Natural killer cell (primary cell): ENCODE results near the gene WDR36. TPM values are rescaled to one million over a fixed set of nuclear protein-coding genes. Genes with fewer than 3 reads are reported as not detected.

Experiments used
- ATAC-seq, 3 donors: fragments of 150-1000 bp in 2 of 3; fragments of 200-7000 bp in 1 of 3; cut with Tn5 transposase; 1 replicate in 1 of 3; 2 replicates in 2 of 3; pipeline ENCODE4 v1.10.0; 2021; ENCODE audit warnings: mild to moderate bottlenecking in 2 of 3, moderate library complexity in 2 of 3
- DNase-seq, 2 donors: peaks; one replicate each; pipeline versions ENCODE4 v3.0.0 to v3.0.0-alpha.2; 2013 to 2021; ENCODE audit warnings: mixed read lengths in 1 of 2
- H3K27ac ChIP-seq: one replicate; pipeline ENCODE4 v1.5.1; 2013; ENCODE audit warnings: mild to moderate bottlenecking, low read length
- H3K27me3 ChIP-seq: one replicate; pipeline ENCODE4 v1.6.1; 2013; ENCODE audit warnings: low read length; ENCODE audit not compliant: control insufficient read depth, insufficient read depth
- H3K36me3 ChIP-seq: one replicate; pipeline ENCODE4 v1.6.1; 2013; ENCODE audit warnings: low read length; ENCODE audit not compliant: control insufficient read depth, insufficient read depth
- H3K4me1 ChIP-seq: one replicate; pipeline ENCODE4 v1.6.1; 2013; ENCODE audit warnings: low read length; ENCODE audit not compliant: control insufficient read depth, insufficient read depth
- H3K4me3 ChIP-seq: one replicate; pipeline ENCODE4 v1.5.1; 2013; ENCODE audit warnings: low read length
- H3K9me3 ChIP-seq: one replicate; pipeline ENCODE4 v1.6.1; 2013; ENCODE audit warnings: low read length; ENCODE audit not compliant: control insufficient read depth, insufficient read depth
- H3K27ac Mint-ChIP-seq, 2 donors: one replicate each; pipeline ENCODE4 v1.8.0; 2022; ENCODE audit warnings: mild to moderate bottlenecking in 2 of 2, mixed read lengths in 2 of 2, moderate library complexity in 1 of 2
- H3K27me3 Mint-ChIP-seq, 2 donors: one replicate each; pipeline ENCODE4 v1.8.0; 2022; ENCODE audit warnings: low read depth in 2 of 2, mixed read lengths in 2 of 2
- H3K36me3 Mint-ChIP-seq: one replicate; pipeline ENCODE4 v1.8.0; 2022; ENCODE audit warnings: mixed read lengths
- H3K4me1 Mint-ChIP-seq, 2 donors: one replicate each; pipeline ENCODE4 v1.8.0; 2022; ENCODE audit warnings: mixed read lengths in 2 of 2
- H3K4me3 Mint-ChIP-seq: one replicate; pipeline ENCODE4 v1.8.0; 2022; ENCODE audit warnings: mild to moderate bottlenecking, moderate library complexity, mixed read lengths
- H3K9me3 Mint-ChIP-seq, 2 donors: one replicate each; pipeline ENCODE4 v1.8.0; 2022; ENCODE audit warnings: mixed read lengths in 2 of 2
- WGBS: methylation state at CpG from one replicate; pipeline ENCODE4 v1.1.7; 2013; ENCODE audit warnings: missing lambda C conversion rate; ENCODE audit not compliant: insufficient coverage; 5-methylcytosine and 5-hydroxymethylcytosine counted together
- intact Hi-C: fragments of 100-400 bp; cut with micrococcal nuclease; formaldehyde crosslinking; loops from one replicate; pipeline ENCODE4 v1.14.2; 2022
- total RNA-seq, 4 donors: library from RNA; stranded (reverse); fragments of 120-200 nt in 1 of 4; gene quantifications; one replicate each; pipeline versions ENCODE4 v1.2.3 to v1.2.4, GENCODE V29; 2013 to 2022
- TF ChIP-seq, protein P1 (sequence below): fragments of 200-600 bp; IDR thresholded peaks from one replicate; pipeline ENCODE4 v1.8.0; 2022; ENCODE audit warnings: antibody characterized with exemption

The WDR36 gene
- total RNA-seq, 3 donors from 2014 or later (not counting 1 experiment from before 2014, with no cell fraction given): 23.0 to 24.8 (median 23.9) TPM

DNA sequence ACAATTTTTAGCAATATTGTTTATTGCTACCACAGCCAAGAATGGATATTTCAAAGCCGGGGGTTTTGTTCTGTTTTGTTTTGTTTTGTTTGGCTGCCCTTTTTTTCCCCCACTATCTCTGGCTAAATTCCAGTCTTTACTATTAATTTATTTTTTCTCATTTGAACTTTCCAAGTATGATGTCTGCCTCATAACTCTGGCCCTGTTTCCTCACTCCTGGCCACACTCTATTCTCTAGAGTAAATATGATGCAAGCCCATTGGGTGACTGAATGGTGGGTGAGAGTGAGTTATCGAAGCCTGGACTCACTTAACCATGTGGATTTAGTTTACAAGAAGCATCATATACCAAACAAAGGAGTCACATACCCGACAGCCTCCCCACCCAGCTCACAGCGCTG lies 41.9 kb downstream of the WDR36 start:
- H3K4me3 ChIP-seq: no peak overlapping the region
- Mint-ChIP-seq H3K36me3 (no peaks in the 10 kb centered on the region), H3K4me1 (no peaks in the 10 kb centered on the region), H3K9me3 (no peaks in the 10 kb centered on the region), H3K4me3 (no peak overlapping the region), H3K27me3 (peaks cover 2 to 19% of the 10 kb centered on the region in 2 donors), H3K27ac (no peak overlapping the region)
- no peaks in the 10 kb centered on the region for H3K4me1 ChIP-seq
- no peaks in the 10 kb centered on the region for H3K9me3 ChIP-seq
- WGBS: 94% methylated on average over 2 of the region's 4 CpGs
- TF ChIP-seq, protein P1, sequence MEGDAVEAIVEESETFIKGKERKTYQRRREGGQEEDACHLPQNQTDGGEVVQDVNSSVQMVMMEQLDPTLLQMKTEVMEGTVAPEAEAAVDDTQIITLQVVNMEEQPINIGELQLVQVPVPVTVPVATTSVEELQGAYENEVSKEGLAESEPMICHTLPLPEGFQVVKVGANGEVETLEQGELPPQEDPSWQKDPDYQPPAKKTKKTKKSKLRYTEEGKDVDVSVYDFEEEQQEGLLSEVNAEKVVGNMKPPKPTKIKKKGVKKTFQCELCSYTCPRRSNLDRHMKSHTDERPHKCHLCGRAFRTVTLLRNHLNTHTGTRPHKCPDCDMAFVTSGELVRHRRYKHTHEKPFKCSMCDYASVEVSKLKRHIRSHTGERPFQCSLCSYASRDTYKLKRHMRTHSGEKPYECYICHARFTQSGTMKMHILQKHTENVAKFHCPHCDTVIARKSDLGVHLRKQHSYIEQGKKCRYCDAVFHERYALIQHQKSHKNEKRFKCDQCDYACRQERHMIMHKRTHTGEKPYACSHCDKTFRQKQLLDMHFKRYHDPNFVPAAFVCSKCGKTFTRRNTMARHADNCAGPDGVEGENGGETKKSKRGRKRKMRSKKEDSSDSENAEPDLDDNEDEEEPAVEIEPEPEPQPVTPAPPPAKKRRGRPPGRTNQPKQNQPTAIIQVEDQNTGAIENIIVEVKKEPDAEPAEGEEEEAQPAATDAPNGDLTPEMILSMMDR: no peak
- intact Hi-C loops: no loop called here
- no peaks in the 10 kb centered on the region for H3K27me3 ChIP-seq
- no peaks in the 10 kb centered on the region for H3K36me3 ChIP-seq
- H3K27ac ChIP-seq: no peak overlapping the region
- DNase-seq: no peak
- ATAC-seq: no peak

DNA sequence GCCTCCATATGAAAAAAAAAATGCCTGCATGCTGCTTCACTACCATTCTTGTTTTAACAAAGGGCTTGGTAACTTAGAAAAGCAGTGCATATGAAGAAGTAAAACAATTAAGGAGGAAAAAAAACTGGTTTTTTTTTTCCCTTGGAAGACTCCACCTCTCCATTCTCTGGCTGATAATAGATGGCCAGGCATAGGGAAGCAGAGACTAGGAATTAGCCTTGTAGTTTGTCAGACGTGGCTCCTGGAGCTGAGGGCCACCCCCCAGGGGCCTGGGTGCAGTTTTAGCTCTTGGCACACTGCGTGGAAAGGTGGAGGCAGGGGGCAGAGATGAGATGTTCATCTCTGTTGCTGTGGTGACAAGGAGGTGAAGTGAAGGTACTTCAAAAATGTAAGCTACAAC lies 42.7 kb downstream of the WDR36 start:
- DNase-seq: no peak
- intact Hi-C loops: no loop called here

DNA sequence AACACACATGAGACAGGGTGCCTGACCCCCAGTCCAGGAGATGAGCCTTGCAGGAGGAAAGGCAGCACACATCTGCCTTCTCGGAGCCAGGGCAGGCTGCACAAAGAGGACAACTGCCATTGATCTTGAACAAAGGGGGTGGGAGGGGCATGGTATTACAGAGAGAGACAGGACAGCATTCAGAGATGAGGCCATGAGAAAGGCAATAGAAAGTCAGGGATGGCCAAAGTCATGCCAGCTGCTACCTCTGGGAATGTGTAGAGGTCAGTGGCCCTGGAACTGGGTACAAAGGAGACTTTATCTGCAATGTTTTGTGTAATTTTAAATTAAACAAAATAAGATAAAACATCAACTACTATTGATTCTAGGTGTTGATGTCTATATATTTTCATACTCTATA lies 43.2 kb downstream of the WDR36 start:
- Mint-ChIP-seq H3K27ac (no peak overlapping the region), H3K36me3 (no peaks in the 10 kb centered on the region), H3K4me3 (no peak overlapping the region), H3K4me1 (no peaks in the 10 kb centered on the region), H3K9me3 (no peaks in the 10 kb centered on the region), H3K27me3 (peaks cover 2 to 25% of the 10 kb centered on the region in 2 donors)
- 93% methylated on average over 1 of the region's 1 CpG for WGBS
- Histone ChIP-seq H3K9me3 (no peaks in the 10 kb centered on the region), H3K4me3 (no peak overlapping the region), H3K4me1 (no peaks in the 10 kb centered on the region), H3K27me3 (no peaks in the 10 kb centered on the region), H3K27ac (no peak overlapping the region), H3K36me3 (no peaks in the 10 kb centered on the region)
- intact Hi-C loops: no loop called here
- ATAC-seq: no peak
- no peak for DNase-seq
- TF ChIP-seq, protein P1: no peak

More for the DNA sequence above, 42.7 kb downstream of the WDR36 start:
- no peak overlapping the region for H3K4me3 ChIP-seq
- Mint-ChIP-seq H3K27ac (no peak overlapping the region), H3K36me3 (no peaks in the 10 kb centered on the region), H3K4me1 (no peaks in the 10 kb centered on the region), H3K9me3 (no peaks in the 10 kb centered on the region), H3K27me3 (peaks cover 2 to 25% of the 10 kb centered on the region in 2 donors), H3K4me3 (no peak overlapping the region)
- no peaks in the 10 kb centered on the region for H3K9me3 ChIP-seq
- TF ChIP-seq, protein P1: no peak
- no peaks in the 10 kb centered on the region for H3K36me3 ChIP-seq
- H3K4me1 ChIP-seq: no peaks in the 10 kb centered on the region
- WGBS: 81% methylated on average over 2 of the region's 2 CpGs
- no peak overlapping the region for H3K27ac ChIP-seq
- H3K27me3 ChIP-seq: no peaks in the 10 kb centered on the region
- ATAC-seq: no peak

DNA sequence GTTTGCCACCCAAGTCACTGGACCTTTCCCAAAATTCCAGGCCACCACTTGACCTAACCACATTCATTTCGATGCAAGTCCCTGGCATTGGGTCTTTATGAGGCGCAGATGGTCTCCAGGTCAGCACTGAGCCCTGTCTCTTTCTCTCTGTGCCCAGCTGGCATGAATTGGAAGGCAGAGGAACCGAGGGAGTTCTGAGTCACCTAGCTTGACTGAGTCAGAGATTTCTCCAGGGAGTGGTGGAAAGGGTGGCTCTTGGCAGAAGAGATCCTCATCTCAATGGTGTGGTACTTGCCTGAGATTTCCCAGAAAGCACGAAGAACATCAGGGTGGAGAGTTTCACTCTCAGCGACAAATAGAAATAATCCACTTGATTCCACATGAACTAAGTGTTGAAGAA lies 43.8 kb downstream of the WDR36 start:
- WGBS: 86% methylated on average over 5 of the region's 5 CpGs
- no peaks in the 10 kb centered on the region for H3K27me3 ChIP-seq
- no peaks in the 10 kb centered on the region for H3K36me3 ChIP-seq
- H3K9me3 ChIP-seq: no peaks in the 10 kb centered on the region
- no peak overlapping the region for H3K4me3 Mint-ChIP-seq
- H3K4me1 ChIP-seq: no peaks in the 10 kb centered on the region
- H3K27ac ChIP-seq: no peak overlapping the region
- no peak for ATAC-seq
- no peak for DNase-seq
- no peaks in the 10 kb centered on the region for H3K36me3 Mint-ChIP-seq
- no peaks in the 10 kb centered on the region for H3K9me3 Mint-ChIP-seq
- TF ChIP-seq, protein P1: no peak
- no peaks in the 10 kb centered on the region for H3K4me1 Mint-ChIP-seq
- H3K27me3 Mint-ChIP-seq: peaks cover 2 to 30% of the 10 kb centered on the region in 2 donors
- H3K27ac Mint-ChIP-seq: no peak overlapping the region
- H3K4me3 ChIP-seq: no peak overlapping the region
- intact Hi-C loops: no loop called here
